GM19438 (cell line): ENCODE results near the gene ZC3H7A.

ENCODE experiments used
- ATAC-seq: cut with Tn5 transposase; IDR thresholded peaks from one replicate; pipeline ENCODE4 v1.9.1; 2021; ENCODE audit warnings: low read depth; ENCODE audit not compliant: unreplicated experiment

The ZC3H7A gene

GRCh38 chr16:11781773-11782172, 15.3 kb downstream of the ZC3H7A start:
- ATAC-seq: no peak

- ATAC-seq: no peak
These were observed 15.9 kb downstream of the ZC3H7A start for GRCh38 chr16:11780991-11781680.

GRCh38 chr16:11779074-11779473, 18.0 kb downstream of the ZC3H7A start:
- ATAC-seq: no peak

GRCh38 chr16:11774065-11774626, 22.9 kb downstream of the ZC3H7A start:
- no peak for ATAC-seq

- ATAC-seq: no peak
These were observed 28.2 kb downstream of the ZC3H7A start for GRCh38 chr16:11768849-11769248.

- ATAC-seq: no peak
These were observed 34.6 kb downstream of the ZC3H7A start for GRCh38 chr16:11762431-11762830.

- ATAC-seq: no peak
These were observed 37.1 kb downstream of the ZC3H7A start for GRCh38 chr16:11759997-11760396.

GRCh38 chr16:11759163-11759834, 37.8 kb downstream of the ZC3H7A start:
- ATAC-seq: no peak

GRCh38 chr16:11757671-11758545, 39.1 kb downstream of the ZC3H7A start:
- no peak for ATAC-seq

GRCh38 chr16:11756248-11756647, 40.8 kb downstream of the ZC3H7A start:
- no peak for ATAC-seq

- no peak for ATAC-seq
These were observed 41.9 kb downstream of the ZC3H7A start for GRCh38 chr16:11755022-11755760.

GRCh38 chr16:11752856-11753255, 44.2 kb downstream of the ZC3H7A start:
- no peak for ATAC-seq

GRCh38 chr16:11750056-11750455, 47.0 kb downstream of the ZC3H7A start:
- ATAC-seq: no peak

- no peak for ATAC-seq
These were observed 48.4 kb downstream of the ZC3H7A start for GRCh38 chr16:11748404-11749254.

GRCh38 chr16:11747949-11748403, 49.1 kb downstream of the ZC3H7A start:
- no peak for ATAC-seq

- no peak for ATAC-seq
These were observed 53.0 kb downstream of the ZC3H7A start for GRCh38 chr16:11744075-11744470.

- no peak for ATAC-seq
These were observed 53.6 kb downstream of the ZC3H7A start for GRCh38 chr16:11743308-11744074.

GRCh38 chr16:11742536-11743307, 54.3 kb downstream of the ZC3H7A start, which contains the start of gene TXNDC11:
TSS of gene TXNDC11 (minus strand) at chr16:11742857. CDS start at chr16:11742730, 127 bp downstream.
- peak; percentile 85 for ATAC-seq
